Stimulated activated CD4-positive, alpha-beta T cell treated with anti-CD3 and anti-CD28 coated beads, TNF-alpha, amount 100 ng/mL, for 24 hours (primary cell): ENCODE results near the gene MUSK.
"Not testable (repeated sequence)": the region's sequence is repeated elsewhere in the genome, so short reads cannot be mapped to it uniquely, and the experiment has no call there.

Source experiments
- DNase-seq, 3 experiments: peaks; one replicate each; pipeline ENCODE4 v3.0.0-alpha.2; 2020; ENCODE audit warnings: low read depth in 3 of 3

The MUSK gene

GRCh38 chr9:110695846-110696245 lies 27.3 kb downstream of the MUSK start:
- DNase-seq = not testable (repeated sequence)

- no peak for DNase-seq
Measured at GRCh38 chr9:110700953-110701352, 32.4 kb downstream of the MUSK start.

- DNase-seq = no peak
Measured at GRCh38 chr9:110703669-110704068, 35.1 kb downstream of the MUSK start.

- DNase-seq = no peak
Measured at GRCh38 chr9:110707419-110707818, 38.8 kb downstream of the MUSK start.

GRCh38 chr9:110710420-110710819 lies 41.8 kb downstream of the MUSK start:
- no peak for DNase-seq

GRCh38 chr9:110712955-110713354 lies 44.4 kb downstream of the MUSK start:
- no peak for DNase-seq

- DNase-seq = no peak
Measured at GRCh38 chr9:110714314-110714713, 45.7 kb downstream of the MUSK start.

GRCh38 chr9:110728058-110728457 lies 59.5 kb downstream of the MUSK start:
- no peak for DNase-seq

GRCh38 chr9:110729641-110730040 lies 61.0 kb downstream of the MUSK start:
- no peak for DNase-seq

- DNase-seq = no peak
Measured at GRCh38 chr9:110731437-110732028, 62.9 kb downstream of the MUSK start.

- no peak for DNase-seq
Measured at GRCh38 chr9:110738982-110739381, 70.4 kb downstream of the MUSK start.

GRCh38 chr9:110742741-110743371 lies 74.3 kb downstream of the MUSK start:
- no peak for DNase-seq

- DNase-seq = no peak
Measured at GRCh38 chr9:110744715-110745384, 76.3 kb downstream of the MUSK start.

GRCh38 chr9:110745676-110746075 lies 77.1 kb downstream of the MUSK start:
- DNase-seq = no peak

GRCh38 chr9:110746211-110746930 lies 77.8 kb downstream of the MUSK start:
- DNase-seq = no peak

GRCh38 chr9:110748251-110748893 lies 79.8 kb downstream of the MUSK start:
- DNase-seq = no peak

- no peak for DNase-seq
Measured at GRCh38 chr9:110750272-110750671, 81.7 kb downstream of the MUSK start.

- DNase-seq = no peak
Measured at GRCh38 chr9:110751971-110752370, 83.4 kb downstream of the MUSK start.

- DNase-seq = no peak
Measured at GRCh38 chr9:110752766-110753165, 84.2 kb downstream of the MUSK start.

- DNase-seq = no peak
Measured at GRCh38 chr9:110753731-110754231, 85.2 kb downstream of the MUSK start.

- no peak for DNase-seq
Measured at GRCh38 chr9:110755179-110755578, 86.6 kb downstream of the MUSK start.

GRCh38 chr9:110758201-110758600 lies 89.6 kb downstream of the MUSK start:
- DNase-seq = no peak
